ENCODE measurements around the gene ATP11B.
A peak's percentile ranks its signal among the peaks of the same experiment; 100 is the strongest.

Gene ATP11B

GRCh38 chr3:182879031-182879611 is 85.8 kb downstream of the ATP11B start:
- TF ChIP-seq CTCF (conservative IDR thresholded peaks at IDR 0.05; ENCODE audit: low read depth, low read length), result no peak
- H3K4me3 ChIP-seq (ENCODE audit: low read depth, low read length), result no peak overlapping the region
- no peak for DNase-seq (ENCODE audit: low read depth)

GRCh38 chr3:182886497-182886896 is 93.2 kb downstream of the ATP11B start:
- no peak overlapping the region for H3K4me3 ChIP-seq (ENCODE audit: low read depth, low read length)
- TF ChIP-seq CTCF (conservative IDR thresholded peaks at IDR 0.05; ENCODE audit: low read depth, low read length), result no peak
- peak; percentile 25 for DNase-seq (ENCODE audit: low read depth)

- H3K4me3 ChIP-seq (ENCODE audit: low read depth, low read length), result no peak overlapping the region
- DNase-seq (ENCODE audit: low read depth), result no peak
- no peak for TF ChIP-seq CTCF (conservative IDR thresholded peaks at IDR 0.05; ENCODE audit: low read depth, low read length)
These were observed 96.8 kb downstream of the ATP11B start for GRCh38 chr3:182889948-182890629.

- DNase-seq (ENCODE audit: low read depth), result no peak
- TF ChIP-seq CTCF (conservative IDR thresholded peaks at IDR 0.05; ENCODE audit: low read depth, low read length), result no peak
- no peak overlapping the region for H3K4me3 ChIP-seq (ENCODE audit: low read depth, low read length)
These were observed 98.1 kb downstream of the ATP11B start for GRCh38 chr3:182891364-182891763.

GRCh38 chr3:182892226-182892625 is 98.9 kb downstream of the ATP11B start:
- no peak for TF ChIP-seq CTCF (conservative IDR thresholded peaks at IDR 0.05; ENCODE audit: low read depth, low read length)
- DNase-seq (ENCODE audit: low read depth), result no peak
- no peak overlapping the region for H3K4me3 ChIP-seq (ENCODE audit: low read depth, low read length)

- no peak for DNase-seq (ENCODE audit: low read depth)
- H3K4me3 ChIP-seq (ENCODE audit: low read depth, low read length), result no peak overlapping the region
- no peak for TF ChIP-seq CTCF (conservative IDR thresholded peaks at IDR 0.05; ENCODE audit: low read depth, low read length)
These were observed 102.3 kb downstream of the ATP11B start for GRCh38 chr3:182895513-182896112.
